GM18499 (cell line): Measurements from ENCODE around the gene THBS1.

Source experiments
- ATAC-seq: cut with Tn5 transposase; IDR thresholded peaks from one replicate; pipeline ENCODE4 v1.9.1; 2021; ENCODE audit warnings: moderate number of reproducible peaks; ENCODE audit not compliant: insufficient read depth, unreplicated experiment

Gene THBS1

DNA sequence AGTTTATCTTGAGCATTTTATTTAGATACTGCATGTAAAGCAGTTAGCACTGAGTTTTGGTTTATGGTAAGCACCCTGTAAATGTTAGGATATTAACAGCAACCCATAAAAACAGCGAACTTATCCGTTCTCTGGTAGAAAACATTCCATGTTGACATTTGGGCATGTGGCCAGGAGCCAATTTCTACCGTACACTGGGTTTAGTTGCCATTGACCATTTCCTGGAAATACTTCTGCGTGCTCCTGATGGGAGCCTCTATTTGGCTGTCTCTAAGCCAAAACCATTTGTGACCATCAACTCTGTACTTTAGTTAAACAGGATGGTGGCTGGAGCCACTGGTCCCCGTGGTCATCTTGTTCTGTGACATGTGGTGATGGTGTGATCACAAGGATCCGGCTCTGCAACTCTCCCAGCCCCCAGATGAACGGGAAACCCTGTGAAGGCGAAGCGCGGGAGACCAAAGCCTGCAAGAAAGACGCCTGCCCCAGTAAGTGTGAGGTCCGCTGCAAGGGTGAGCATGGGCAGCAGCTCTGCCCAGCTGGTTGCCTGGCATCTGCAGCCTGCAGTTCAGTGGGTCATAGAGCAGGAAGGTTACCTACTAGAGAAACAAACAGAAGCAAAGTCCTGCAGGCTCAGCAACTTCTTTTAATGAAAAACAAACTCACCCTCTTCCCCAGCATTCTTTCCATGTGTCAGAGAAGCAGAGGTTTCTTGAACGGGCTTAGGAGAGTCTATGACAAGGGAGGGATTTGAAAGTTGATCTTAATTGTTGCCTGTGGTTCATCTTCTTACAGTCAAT is 7.1 kb downstream of the THBS1 start:
- ATAC-seq = no peak

DNA sequence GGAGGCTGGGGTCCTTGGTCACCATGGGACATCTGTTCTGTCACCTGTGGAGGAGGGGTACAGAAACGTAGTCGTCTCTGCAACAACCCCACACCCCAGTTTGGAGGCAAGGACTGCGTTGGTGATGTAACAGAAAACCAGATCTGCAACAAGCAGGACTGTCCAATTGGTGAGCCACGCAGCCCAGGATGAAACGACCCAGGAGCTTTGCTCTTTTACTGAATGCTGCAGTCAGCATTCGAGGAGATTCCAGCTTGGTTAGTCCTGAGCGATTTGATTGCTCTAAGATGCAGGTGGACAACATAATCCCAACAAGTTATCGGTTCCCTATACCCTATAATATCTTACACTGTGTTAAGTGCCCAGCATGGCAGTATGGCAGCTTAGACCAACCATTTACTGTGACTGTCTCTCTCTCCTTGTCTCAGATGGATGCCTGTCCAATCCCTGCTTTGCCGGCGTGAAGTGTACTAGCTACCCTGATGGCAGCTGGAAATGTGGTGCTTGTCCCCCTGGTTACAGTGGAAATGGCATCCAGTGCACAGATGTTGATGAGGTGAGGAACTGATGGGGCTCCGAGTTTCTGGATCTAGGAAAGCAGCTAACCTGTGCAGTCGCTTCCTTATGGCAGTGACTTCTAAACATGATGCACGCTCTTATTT is 7.8 kb downstream of the THBS1 start:
- ATAC-seq = no peak

DNA sequence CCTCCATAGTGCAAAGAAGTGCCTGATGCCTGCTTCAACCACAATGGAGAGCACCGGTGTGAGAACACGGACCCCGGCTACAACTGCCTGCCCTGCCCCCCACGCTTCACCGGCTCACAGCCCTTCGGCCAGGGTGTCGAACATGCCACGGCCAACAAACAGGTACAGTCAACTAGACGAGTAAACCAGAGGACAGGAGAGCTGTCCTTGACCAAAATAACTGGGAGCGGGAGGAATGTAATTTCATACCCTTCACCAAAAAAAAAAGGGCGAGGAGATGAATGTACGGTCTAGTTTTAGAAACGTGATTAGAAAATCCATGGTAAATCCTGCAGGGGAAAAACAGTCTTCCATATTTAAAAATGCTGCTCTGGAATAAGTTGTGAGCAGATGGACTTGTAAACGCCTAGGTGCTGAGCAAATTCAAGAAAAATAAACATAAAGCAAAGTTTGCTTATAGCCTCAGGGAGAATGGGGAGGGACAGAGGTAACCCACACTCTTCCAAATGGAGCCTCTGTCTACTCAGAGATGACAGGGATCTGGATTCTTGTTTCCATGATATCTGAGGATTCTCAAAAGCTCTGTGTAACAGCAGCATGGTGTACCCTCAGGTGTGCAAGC is 8.4 kb downstream of the THBS1 start:
- ATAC-seq = no peak

DNA sequence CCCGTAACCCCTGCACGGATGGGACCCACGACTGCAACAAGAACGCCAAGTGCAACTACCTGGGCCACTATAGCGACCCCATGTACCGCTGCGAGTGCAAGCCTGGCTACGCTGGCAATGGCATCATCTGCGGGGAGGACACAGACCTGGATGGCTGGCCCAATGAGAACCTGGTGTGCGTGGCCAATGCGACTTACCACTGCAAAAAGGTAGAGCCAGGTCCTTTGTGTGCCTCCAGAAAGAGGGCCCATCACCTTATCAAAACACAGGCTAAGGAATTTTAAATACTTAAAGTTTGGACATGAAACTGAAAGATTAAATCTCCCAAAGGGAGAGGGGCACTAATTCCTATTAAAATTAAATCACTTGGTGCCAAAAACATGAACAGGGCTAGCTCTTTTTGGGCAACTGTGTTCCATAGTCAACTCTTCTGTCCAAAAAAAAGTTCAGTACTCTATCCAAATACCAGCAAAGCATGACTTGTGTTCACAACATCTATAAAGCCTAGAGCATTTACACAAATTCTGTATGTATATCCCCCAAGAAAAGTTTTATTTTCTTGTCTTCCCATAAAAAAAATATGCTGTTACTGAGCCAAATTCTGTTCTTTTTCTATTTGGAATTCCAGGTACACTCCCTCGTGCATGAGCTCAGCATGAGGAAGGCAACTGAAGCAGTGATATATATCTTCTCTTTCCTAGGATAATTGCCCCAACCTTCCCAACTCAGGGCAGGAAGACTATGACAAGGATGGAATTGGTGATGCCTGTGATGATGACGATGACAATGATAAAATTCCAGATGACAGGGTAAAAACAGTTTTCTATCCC is 9.2 kb downstream of the THBS1 start:
- ATAC-seq = no peak

DNA sequence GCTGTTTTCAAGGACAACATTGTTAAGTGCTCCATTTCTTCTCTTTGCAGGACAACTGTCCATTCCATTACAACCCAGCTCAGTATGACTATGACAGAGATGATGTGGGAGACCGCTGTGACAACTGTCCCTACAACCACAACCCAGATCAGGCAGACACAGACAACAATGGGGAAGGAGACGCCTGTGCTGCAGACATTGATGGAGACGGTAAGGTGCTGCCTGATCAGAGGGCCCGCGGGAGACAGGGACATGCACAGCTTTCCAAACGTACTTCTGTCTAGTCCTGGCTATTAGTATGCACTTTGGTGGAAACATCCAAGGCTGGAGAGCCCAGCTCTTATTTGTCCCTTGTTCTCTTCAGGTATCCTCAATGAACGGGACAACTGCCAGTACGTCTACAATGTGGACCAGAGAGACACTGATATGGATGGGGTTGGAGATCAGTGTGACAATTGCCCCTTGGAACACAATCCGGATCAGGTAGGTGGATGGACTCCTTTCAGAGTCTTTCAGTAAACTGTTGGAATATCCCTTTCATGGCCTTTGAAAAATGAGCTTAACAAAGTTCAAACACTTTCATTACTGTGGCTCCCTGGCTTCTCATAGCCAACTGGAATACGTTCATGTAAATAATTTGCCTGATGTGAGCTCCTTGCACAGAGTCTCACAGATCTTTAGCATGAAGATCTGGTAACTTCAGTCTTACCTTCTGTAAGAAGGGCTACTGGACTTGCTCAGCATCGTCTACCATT is 10.4 kb downstream of the THBS1 start:
- ATAC-seq = no peak

DNA sequence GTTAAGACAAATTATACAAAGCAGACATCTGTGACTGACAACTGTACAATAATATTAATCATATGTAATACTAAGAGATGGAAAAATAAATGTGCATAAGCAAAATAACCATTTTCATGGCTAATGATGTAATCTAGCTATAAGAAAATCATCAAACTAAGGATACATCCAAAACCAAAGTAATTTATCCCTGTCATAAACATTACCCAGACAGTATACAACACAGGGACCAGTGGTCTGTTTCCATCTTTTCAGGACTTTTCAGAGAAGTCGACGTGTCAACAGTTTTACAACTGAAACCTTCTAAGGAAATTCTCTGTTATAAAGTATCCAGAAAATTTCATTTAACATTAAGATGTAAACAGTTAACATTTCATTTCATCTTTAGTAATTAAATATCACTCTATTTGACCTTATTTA is 11.0 kb downstream of the THBS1 start:
- no peak for ATAC-seq

DNA sequence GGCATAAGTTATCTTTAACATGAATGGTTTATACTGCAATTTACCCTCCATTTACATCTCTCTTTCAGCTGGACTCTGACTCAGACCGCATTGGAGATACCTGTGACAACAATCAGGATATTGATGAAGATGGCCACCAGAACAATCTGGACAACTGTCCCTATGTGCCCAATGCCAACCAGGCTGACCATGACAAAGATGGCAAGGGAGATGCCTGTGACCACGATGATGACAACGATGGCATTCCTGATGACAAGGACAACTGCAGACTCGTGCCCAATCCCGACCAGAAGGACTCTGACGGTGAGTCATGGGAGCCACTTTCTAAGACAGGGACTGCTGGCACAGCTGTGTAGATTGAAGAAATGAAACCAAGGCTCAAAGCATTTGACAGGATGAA is 11.6 kb downstream of the THBS1 start:
- no peak for ATAC-seq

DNA sequence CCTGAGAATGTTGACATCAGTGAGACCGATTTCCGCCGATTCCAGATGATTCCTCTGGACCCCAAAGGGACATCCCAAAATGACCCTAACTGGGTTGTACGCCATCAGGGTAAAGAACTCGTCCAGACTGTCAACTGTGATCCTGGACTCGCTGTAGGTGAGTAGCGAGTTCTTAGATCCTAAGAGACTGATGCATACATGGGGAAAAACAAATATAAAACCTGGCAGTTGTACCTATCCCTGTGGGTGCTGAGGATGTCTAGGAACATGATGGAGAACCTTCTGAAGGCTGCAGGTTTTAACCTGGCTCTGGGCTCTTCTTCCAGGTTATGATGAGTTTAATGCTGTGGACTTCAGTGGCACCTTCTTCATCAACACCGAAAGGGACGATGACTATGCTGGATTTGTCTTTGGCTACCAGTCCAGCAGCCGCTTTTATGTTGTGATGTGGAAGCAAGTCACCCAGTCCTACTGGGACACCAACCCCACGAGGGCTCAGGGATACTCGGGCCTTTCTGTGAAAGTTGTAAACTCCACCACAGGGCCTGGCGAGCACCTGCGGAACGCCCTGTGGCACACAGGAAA is 12.3 kb downstream of the THBS1 start:
- no peak for ATAC-seq

DNA sequence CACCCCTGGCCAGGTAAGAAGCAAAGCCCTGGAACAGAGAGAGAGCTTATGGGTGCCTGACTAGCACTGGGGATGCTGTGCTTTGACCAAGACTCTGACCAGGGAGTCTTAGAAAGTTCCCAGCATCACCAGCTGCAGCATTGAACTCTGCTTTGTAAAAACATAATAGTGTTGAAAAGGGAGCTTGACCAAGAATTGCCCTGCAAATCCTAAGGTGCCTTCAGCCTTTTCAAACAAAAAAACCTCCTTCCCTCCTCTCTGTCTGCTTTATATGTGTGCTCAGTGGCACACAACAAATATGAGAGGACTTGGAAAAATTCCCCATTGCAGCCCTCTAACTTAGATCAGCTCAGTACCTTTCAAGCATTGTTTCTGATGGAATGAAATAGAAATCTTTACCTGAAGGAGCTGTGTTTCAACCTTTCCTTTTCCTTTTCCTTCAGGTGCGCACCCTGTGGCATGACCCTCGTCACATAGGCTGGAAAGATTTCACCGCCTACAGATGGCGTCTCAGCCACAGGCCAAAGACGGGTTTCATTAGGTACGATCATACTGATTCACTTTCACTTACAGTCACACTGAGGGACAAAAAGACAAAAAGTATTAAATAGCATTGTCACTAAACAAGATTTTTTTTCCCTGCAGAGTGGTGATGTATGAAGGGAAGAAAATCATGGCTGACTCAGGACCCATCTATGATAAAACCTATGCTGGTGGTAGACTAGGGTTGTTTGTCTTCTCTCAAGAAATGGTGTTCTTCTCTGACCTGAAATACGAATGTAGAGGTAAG is 13.0 kb downstream of the THBS1 start:
- ATAC-seq = no peak

DNA sequence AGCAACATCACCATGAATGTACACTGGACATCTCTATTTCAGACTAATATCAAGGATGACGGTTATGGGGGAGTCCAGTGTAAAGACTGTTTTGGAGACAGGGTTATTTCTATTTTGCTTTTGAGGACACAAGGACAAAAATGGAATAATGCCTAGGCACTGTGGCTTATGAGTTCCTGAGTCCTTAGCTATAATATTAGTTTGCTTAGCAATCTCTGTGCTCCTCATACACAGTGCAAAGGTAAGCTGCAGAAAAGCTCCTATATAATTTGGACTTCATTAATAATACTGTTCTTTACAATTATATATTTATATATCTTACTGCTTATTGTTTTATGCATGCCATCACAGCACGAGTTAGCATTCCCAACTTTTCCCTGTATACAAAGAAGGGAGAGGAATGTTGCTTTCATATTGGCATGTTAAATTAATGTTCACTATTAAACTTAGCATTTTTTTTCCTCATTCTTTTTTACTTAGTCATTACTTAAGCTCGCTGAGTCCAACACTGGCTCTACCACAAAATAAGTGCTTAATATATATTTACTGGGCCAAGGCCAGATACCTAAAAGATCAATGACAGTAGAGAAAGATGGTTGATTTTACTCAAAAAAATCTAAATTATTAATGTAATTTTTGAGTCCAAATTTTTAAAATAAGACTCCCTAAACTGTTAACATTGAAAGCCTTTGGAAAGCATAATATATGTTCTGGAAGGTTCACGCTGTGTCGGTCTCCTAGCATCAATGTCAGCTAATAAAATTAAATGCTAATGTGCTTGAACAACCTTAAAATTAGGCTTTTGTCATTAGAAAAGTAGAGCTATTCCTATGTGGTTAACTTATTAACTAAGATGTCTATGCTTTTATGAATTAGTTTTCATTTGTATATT is 13.8 kb downstream of the THBS1 start:
- no peak for ATAC-seq

DNA sequence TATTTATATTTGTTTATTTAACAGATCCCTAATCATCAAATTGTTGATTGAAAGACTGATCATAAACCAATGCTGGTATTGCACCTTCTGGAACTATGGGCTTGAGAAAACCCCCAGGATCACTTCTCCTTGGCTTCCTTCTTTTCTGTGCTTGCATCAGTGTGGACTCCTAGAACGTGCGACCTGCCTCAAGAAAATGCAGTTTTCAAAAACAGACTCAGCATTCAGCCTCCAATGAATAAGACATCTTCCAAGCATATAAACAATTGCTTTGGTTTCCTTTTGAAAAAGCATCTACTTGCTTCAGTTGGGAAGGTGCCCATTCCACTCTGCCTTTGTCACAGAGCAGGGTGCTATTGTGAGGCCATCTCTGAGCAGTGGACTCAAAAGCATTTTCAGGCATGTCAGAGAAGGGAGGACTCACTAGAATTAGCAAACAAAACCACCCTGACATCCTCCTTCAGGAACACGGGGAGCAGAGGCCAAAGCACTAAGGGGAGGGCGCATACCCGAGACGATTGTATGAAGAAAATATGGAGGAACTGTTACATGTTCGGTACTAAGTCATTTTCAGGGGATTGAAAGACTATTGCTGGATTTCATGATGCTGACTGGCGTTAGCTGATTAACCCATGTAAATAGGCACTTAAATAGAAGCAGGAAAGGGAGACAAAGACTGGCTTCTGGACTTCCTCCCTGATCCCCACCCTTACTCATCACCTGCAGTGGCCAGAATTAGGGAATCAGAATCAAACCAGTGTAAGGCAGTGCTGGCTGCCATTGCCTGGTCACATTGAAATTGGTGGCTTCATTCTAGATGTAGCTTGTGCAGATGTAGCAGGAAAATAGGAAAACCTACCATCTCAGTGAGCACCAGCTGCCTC is 14.7 kb downstream of the THBS1 start:
- ATAC-seq = no peak

DNA sequence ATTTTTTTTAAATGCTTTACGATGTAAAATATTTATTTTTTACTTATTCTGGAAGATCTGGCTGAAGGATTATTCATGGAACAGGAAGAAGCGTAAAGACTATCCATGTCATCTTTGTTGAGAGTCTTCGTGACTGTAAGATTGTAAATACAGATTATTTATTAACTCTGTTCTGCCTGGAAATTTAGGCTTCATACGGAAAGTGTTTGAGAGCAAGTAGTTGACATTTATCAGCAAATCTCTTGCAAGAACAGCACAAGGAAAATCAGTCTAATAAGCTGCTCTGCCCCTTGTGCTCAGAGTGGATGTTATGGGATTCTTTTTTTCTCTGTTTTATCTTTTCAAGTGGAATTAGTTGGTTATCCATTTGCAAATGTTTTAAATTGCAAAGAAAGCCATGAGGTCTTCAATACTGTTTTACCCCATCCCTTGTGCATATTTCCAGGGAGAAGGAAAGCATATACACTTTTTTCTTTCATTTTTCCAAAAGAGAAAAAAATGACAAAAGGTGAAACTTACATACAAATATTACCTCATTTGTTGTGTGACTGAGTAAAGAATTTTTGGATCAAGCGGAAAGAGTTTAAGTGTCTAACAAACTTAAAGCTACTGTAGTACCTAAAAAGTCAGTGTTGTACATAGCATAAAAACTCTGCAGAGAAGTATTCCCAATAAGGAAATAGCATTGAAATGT is 15.6 kb downstream of the THBS1 start:
- ATAC-seq = no peak

DNA sequence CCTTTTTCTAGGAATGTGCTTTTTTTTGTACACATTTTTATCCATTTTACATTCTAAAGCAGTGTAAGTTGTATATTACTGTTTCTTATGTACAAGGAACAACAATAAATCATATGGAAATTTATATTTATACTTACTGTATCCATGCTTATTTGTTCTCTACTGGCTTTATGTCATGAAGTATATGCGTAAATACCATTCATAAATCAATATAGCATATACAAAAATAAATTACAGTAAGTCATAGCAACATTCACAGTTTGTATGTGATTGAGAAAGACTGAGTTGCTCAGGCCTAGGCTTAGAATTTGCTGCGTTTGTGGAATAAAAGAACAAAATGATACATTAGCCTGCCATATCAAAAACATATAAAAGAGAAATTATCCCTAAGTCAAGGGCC is 16.5 kb downstream of the THBS1 start:
- ATAC-seq = no peak

DNA sequence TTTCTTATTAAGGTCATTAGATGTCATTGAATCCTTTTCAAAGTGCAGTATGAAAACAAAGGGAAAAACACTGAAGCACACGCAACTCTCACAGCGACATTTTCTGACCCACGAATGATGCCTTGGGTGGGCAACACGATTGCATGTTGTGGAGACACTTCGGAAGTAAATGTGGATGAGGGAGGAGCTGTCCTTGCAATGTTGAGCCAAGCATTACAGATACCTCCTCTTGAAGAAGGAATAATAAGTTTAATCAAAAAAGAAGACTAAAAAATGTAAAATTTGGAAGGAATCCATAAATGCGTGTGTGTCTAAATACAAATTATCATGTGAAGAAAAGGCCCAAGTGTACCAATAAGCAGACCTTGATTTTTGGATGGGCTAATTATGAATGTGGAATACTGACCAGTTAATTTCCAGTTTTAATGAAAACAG is 16.9 kb downstream of the THBS1 start:
- ATAC-seq = no peak

DNA sequence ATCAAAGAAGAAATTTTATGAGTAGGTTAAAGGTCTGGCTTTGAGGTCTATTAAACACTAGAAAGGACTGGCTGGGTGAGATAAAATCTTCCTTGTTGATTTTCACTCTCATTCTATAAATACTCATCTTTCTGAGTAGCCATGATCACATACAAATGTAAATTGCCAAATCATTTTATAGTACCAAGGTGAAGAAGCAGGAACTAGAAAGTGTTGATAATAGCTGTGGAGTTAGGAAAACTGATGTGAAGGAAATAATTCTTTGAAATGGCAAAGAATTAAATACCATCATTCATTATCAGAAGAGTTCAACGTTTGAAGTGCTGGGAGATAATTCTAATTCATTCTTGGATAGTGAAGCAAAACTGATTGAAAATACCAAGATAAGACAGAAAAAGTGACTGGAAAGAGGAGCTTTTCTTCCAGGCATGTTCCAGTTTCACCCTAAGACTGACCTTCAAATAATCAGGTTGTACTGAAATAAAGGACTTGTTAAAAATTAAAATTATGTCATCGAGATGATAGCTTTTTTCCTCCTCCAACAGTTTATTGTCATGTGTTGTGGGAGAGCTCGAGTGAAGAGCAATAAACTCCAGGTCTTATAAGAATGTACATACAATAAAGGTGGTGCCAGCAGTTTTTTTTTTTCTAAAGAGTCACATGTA is 17.4 kb downstream of the THBS1 start:
- ATAC-seq = no peak
